GM23338 (cell line): Measurements from ENCODE around the gene PRR18.

Source experiments
- EZH2 ChIP-seq: fragments of 200-600 bp; sonication (generic); IDR thresholded peaks from one replicate; pipeline ENCODE4 v1.8.0; 2017; ENCODE audit warnings: antibody characterized with exemption, mild to moderate bottlenecking, low read depth; ENCODE audit not compliant: unreplicated experiment
- POLR2AphosphoS5 ChIP-seq: IDR thresholded peaks from 2 replicates; pipeline ENCODE4 v1.6.1; 2016; ENCODE audit warnings: antibody characterized with exemption, low read depth
- TF ChIP-seq, protein P1 (sequence below), 2 experiments: fragments of 200-600 bp in 1 of 2; sonication (generic) in 1 of 2; conservative IDR thresholded peaks; 2 replicates each; pipeline versions ENCODE4 v1.5.1 to v1.6.1; 2016 to 2017; ENCODE audit warnings: antibody characterized with exemption in 2 of 2, low read depth in 2 of 2, mild to moderate bottlenecking in 2 of 2, moderate library complexity in 1 of 2

DNA sequence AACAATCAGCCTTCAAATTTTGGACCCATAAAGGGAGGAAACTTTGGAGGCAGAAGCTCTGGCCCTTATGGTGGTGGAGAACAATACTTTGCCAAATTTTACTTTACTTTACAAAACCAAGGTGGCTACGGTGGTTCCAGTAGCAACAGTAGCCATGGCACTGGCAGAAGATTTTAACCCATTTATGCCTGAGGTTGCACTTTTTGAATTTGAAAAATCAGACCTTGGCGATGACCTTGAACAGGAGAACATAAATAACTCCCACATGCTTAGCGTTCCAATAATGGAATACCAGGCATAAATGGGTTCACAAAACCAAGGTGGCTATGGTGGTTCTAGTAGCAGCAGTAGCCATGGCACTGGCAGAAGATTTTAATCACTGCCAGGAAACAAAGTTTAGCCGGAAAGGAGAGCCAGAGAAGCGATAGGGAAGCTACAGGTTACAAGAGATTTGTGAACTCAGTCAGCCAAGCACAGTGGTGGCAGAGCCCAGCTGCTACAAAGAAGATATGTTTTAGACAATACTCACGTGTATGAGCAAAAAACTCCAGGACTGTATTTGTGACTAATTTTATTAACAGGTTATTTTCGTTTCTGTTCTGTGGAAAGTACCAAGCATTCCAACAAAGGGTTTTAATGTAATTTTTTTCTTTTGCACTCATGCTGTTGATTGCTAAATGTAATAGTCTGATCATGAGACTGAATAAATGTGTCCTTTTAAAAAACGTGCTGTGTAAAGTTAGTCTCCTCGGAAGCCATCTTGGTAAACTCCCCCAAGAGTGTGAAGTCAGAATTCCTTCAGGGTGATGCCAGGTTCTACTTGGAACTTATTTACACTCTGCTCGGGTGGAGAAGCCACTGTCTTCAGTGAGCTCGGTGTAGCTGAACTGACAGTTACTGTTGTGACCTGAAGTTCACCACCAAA lies 27.4 kb upstream of the PRR18 start:
- no peak for TF ChIP-seq EZH2
- TF ChIP-seq, protein P1, sequence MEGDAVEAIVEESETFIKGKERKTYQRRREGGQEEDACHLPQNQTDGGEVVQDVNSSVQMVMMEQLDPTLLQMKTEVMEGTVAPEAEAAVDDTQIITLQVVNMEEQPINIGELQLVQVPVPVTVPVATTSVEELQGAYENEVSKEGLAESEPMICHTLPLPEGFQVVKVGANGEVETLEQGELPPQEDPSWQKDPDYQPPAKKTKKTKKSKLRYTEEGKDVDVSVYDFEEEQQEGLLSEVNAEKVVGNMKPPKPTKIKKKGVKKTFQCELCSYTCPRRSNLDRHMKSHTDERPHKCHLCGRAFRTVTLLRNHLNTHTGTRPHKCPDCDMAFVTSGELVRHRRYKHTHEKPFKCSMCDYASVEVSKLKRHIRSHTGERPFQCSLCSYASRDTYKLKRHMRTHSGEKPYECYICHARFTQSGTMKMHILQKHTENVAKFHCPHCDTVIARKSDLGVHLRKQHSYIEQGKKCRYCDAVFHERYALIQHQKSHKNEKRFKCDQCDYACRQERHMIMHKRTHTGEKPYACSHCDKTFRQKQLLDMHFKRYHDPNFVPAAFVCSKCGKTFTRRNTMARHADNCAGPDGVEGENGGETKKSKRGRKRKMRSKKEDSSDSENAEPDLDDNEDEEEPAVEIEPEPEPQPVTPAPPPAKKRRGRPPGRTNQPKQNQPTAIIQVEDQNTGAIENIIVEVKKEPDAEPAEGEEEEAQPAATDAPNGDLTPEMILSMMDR (conservative IDR thresholded peaks at IDR 0.05; ENCODE audit: low read depth in 2 of 2) = no peak
- no peak for TF ChIP-seq POLR2AphosphoS5
